HepG2 (cell line): Measurements from ENCODE around the gene DOLK. TPM values are rescaled to one million over a fixed set of nuclear protein-coding genes. Genes with fewer than 3 reads are reported as not detected.
A peak's percentile ranks its signal among the peaks of the same experiment; 100 is the strongest.

Experiments used
- ATM ChIP-seq: fragments of 450-650 bp; IDR thresholded peaks from 2 replicates; pipeline ENCODE4 v1.7.1; 2017; ENCODE audit warnings: mild to moderate bottlenecking, borderline replicate concordance
- CENPX ChIP-seq: sonication (generic); formaldehyde crosslinking; IDR thresholded peaks from 2 replicates; pipeline ENCODE4 v1.9.0; 2021; ENCODE audit warnings: mild to moderate bottlenecking, missing genetic modification reagents, moderate library complexity
- GABPA ChIP-seq, 2 experiments: IDR thresholded peaks; 2 replicates each; pipeline ENCODE4 v1.6.1; 2011 to 2016; ENCODE audit warnings: low read depth in 2 of 2, low read length in 1 of 2, missing biosample characterization in 1 of 2, missing genetic modification characterization in 1 of 2
- NR2C2 ChIP-seq: sonication (generic); formaldehyde crosslinking; IDR thresholded peaks from 2 replicates; pipeline ENCODE4 v1.4.0; 2020; ENCODE audit warnings: missing genetic modification reagents, mild to moderate bottlenecking, moderate library complexity, borderline replicate concordance
- POLR2A ChIP-seq, 2 experiments: IDR thresholded peaks; 2 replicates each; pipeline ENCODE4 v1.6.1; 2011; ENCODE audit warnings: low read depth in 2 of 2, low read length in 2 of 2, mild to moderate bottlenecking in 1 of 2, moderate library complexity in 1 of 2; ENCODE audit not compliant: insufficient read depth in 1 of 2
- SMARCE1 ChIP-seq: fragments of 450-650 bp; IDR thresholded peaks from 2 replicates; pipeline ENCODE4 v1.6.1; 2017; ENCODE audit warnings: borderline replicate concordance
- ZNF605 ChIP-seq: sonication (generic); formaldehyde crosslinking; IDR thresholded peaks from 2 replicates; pipeline ENCODE4 v1.8.0; 2022; ENCODE audit warnings: mild to moderate bottlenecking, missing genetic modification reagents
- ZNF670 ChIP-seq: sonication (generic); formaldehyde crosslinking; IDR thresholded peaks from 2 replicates; pipeline ENCODE4 v1.8.0; 2022; ENCODE audit warnings: mild to moderate bottlenecking, missing genetic modification reagents, borderline replicate concordance
- polyA plus RNA-seq, 8 experiments: library from polyadenylated mRNA; depleted of rRNA in 3 of 8; stranded (reverse) in 7 of 8; unstranded in 1 of 8; fragments of >200 nt; fragmentation: Illumina TruSeq in 4 of 8; extraction: Trizol in 4 of 8; gene quantifications; 2 replicates each; pipeline versions ENCODE4 v1.2.1 to v1.2.3, GENCODE V29; 2011 to 2016; ENCODE audit warnings: low read depth in 4 of 8, missing spikeins in 1 of 8, mixed read lengths in 1 of 8; ENCODE audit not compliant: insufficient read depth in 1 of 8
- total RNA-seq, 5 experiments: library from RNA; depleted of rRNA; stranded (reverse); fragments of >200 nt; fragmentation: Illumina TruSeq; extraction: Trizol; gene quantifications; 2 replicates each; pipeline ENCODE4 v1.2.3, GENCODE V29; 2016; ENCODE audit warnings: low read depth in 1 of 5
- TF ChIP-seq, protein P1 (sequence below): sonication (generic); formaldehyde crosslinking; IDR thresholded peaks from 2 replicates; pipeline ENCODE4 v1.8.0; 2022; ENCODE audit warnings: mild to moderate bottlenecking, missing genetic modification reagents, moderate library complexity
- TF ChIP-seq, protein P2 (sequence below): sonication (generic); formaldehyde crosslinking; conservative IDR thresholded peaks from 2 replicates; pipeline ENCODE4 v1.4.0; 2020; ENCODE audit warnings: missing genetic modification reagents
- TF ChIP-seq, protein P3 (sequence below), 2 experiments: sonication (generic) in 1 of 2; formaldehyde crosslinking in 1 of 2; IDR thresholded peaks; 2 replicates each; pipeline versions ENCODE4 v1.4.0 to v1.6.1; 2016 to 2020; ENCODE audit warnings: borderline replicate concordance in 1 of 2, low read depth in 1 of 2, mild to moderate bottlenecking in 1 of 2, missing genetic modification reagents in 1 of 2
- TF ChIP-seq, protein P4 (sequence below): sonication (generic); formaldehyde crosslinking; IDR thresholded peaks from 2 replicates; pipeline ENCODE4 v1.4.0; 2020; ENCODE audit warnings: missing genetic modification reagents, mild to moderate bottlenecking, borderline replicate concordance
- TF ChIP-seq, protein P5 (sequence below): sonication (generic); formaldehyde crosslinking; IDR thresholded peaks from 2 replicates; pipeline ENCODE4 v1.4.0; 2020; ENCODE audit warnings: missing genetic modification reagents
- TF ChIP-seq, protein P6 (sequence below): sonication (generic); formaldehyde crosslinking; IDR thresholded peaks from 2 replicates; pipeline ENCODE4 v1.4.0; 2020; ENCODE audit warnings: missing genetic modification reagents

Gene DOLK
- total and polyA plus RNA-seq, 2 of the 13 experiments (the other 11 are each of a cell fraction or from before 2014, with no cell fraction given), result 15.4 to 18.7 TPM

DNA sequence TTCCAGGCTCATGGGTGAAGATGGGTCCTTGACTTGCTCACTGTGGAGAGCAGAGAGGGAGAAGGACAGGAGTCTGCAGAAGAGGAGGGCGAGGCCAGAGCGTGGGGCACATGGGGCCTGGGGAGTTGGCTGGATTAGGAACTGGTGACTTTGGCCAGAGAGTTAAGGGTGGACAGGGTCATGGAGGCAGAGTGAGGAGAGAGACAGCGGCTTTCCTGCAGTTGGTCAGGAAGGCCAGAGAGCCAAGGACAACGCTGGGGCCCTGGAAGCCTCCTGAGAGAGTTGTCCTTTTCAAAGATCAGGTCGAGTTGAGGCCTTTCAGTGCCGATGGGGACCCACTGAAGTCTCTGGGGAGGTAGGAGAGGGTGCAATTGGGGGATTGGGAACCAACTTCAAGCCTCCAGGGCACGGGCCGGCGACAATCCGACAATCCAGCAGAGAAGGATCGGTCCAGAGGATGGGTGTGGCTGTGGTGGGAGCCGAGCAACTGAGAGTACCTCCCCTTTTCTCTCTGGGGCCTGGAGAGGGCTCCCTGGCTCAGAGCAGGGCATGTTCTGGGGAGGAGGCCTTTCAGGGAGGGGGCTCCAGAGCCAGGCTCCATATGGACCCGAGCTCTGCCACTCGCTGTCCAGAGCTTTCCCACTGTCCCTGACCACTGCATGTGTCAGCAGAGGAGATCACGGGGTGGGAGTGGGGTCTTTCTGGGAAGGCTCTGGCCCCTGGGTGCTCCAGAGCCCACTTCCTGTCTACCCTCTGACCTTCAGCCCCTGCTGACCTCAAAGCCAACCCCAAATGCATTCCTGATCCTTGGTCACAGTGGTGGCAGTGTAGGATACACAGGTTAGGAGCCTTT lies 34.1 kb downstream of the DOLK start (continued):
- TF ChIP-seq, protein P1, sequence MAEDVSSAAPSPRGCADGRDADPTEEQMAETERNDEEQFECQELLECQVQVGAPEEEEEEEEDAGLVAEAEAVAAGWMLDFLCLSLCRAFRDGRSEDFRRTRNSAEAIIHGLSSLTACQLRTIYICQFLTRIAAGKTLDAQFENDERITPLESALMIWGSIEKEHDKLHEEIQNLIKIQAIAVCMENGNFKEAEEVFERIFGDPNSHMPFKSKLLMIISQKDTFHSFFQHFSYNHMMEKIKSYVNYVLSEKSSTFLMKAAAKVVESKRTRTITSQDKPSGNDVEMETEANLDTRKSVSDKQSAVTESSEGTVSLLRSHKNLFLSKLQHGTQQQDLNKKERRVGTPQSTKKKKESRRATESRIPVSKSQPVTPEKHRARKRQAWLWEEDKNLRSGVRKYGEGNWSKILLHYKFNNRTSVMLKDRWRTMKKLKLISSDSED (CRISPR knock-in tag), result no peak
- TF ChIP-seq, protein P2, sequence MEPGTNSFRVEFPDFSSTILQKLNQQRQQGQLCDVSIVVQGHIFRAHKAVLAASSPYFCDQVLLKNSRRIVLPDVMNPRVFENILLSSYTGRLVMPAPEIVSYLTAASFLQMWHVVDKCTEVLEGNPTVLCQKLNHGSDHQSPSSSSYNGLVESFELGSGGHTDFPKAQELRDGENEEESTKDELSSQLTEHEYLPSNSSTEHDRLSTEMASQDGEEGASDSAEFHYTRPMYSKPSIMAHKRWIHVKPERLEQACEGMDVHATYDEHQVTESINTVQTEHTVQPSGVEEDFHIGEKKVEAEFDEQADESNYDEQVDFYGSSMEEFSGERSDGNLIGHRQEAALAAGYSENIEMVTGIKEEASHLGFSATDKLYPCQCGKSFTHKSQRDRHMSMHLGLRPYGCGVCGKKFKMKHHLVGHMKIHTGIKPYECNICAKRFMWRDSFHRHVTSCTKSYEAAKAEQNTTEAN, result no peak
- TF ChIP-seq, protein P3, sequence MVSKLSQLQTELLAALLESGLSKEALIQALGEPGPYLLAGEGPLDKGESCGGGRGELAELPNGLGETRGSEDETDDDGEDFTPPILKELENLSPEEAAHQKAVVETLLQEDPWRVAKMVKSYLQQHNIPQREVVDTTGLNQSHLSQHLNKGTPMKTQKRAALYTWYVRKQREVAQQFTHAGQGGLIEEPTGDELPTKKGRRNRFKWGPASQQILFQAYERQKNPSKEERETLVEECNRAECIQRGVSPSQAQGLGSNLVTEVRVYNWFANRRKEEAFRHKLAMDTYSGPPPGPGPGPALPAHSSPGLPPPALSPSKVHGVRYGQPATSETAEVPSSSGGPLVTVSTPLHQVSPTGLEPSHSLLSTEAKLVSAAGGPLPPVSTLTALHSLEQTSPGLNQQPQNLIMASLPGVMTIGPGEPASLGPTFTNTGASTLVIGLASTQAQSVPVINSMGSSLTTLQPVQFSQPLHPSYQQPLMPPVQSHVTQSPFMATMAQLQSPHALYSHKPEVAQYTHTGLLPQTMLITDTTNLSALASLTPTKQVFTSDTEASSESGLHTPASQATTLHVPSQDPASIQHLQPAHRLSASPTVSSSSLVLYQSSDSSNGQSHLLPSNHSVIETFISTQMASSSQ (IDR thresholded peaks at IDR 0.05; ENCODE audit: low read depth), result no peak
- TF ChIP-seq, protein P3 (CRISPR knock-in tag; IDR thresholded peaks at IDR 0.05; ENCODE audit: borderline replicate concordance), result no peak
- TF ChIP-seq, protein P4, sequence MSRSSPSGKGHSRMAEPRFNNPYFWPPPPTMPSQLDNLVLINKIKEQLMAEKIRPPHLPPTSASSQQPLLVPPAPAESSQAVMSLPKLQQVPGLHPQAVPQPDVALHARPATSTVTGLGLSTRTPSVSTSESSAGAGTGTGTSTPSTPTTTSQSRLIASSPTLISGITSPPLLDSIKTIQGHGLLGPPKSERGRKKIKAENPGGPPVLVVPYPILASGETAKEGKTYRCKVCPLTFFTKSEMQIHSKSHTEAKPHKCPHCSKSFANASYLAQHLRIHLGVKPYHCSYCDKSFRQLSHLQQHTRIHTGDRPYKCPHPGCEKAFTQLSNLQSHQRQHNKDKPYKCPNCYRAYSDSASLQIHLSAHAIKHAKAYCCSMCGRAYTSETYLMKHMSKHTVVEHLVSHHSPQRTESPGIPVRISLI (CRISPR knock-in tag), result no peak
- TF ChIP-seq CENPX (no peak), POLR2A (IDR thresholded peaks at IDR 0.05; ENCODE audit: insufficient read depth in 1 of 2, low read depth in 2 of 2, low read length in 2 of 2) (no peak), GABPA (IDR thresholded peaks at IDR 0.05; ENCODE audit: low read depth, low read length) (no peak), GABPA (CRISPR knock-in tag; IDR thresholded peaks at IDR 0.05; ENCODE audit: low read depth) (peak; percentile 49; the same call in 1 of the 2 replicates), ATM (no peak), SMARCE1 (no peak), NR2C2 (CRISPR knock-in tag) (peak; percentile 83), ZNF605 (peak; percentile 59; the same call in 1 of the 2 replicates), ZNF670 (no peak)
- TF ChIP-seq, protein P5, sequence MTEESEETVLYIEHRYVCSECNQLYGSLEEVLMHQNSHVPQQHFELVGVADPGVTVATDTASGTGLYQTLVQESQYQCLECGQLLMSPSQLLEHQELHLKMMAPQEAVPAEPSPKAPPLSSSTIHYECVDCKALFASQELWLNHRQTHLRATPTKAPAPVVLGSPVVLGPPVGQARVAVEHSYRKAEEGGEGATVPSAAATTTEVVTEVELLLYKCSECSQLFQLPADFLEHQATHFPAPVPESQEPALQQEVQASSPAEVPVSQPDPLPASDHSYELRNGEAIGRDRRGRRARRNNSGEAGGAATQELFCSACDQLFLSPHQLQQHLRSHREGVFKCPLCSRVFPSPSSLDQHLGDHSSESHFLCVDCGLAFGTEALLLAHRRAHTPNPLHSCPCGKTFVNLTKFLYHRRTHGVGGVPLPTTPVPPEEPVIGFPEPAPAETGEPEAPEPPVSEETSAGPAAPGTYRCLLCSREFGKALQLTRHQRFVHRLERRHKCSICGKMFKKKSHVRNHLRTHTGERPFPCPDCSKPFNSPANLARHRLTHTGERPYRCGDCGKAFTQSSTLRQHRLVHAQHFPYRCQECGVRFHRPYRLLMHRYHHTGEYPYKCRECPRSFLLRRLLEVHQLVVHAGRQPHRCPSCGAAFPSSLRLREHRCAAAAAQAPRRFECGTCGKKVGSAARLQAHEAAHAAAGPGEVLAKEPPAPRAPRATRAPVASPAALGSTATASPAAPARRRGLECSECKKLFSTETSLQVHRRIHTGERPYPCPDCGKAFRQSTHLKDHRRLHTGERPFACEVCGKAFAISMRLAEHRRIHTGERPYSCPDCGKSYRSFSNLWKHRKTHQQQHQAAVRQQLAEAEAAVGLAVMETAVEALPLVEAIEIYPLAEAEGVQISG, result no peak
- TF ChIP-seq, protein P6, sequence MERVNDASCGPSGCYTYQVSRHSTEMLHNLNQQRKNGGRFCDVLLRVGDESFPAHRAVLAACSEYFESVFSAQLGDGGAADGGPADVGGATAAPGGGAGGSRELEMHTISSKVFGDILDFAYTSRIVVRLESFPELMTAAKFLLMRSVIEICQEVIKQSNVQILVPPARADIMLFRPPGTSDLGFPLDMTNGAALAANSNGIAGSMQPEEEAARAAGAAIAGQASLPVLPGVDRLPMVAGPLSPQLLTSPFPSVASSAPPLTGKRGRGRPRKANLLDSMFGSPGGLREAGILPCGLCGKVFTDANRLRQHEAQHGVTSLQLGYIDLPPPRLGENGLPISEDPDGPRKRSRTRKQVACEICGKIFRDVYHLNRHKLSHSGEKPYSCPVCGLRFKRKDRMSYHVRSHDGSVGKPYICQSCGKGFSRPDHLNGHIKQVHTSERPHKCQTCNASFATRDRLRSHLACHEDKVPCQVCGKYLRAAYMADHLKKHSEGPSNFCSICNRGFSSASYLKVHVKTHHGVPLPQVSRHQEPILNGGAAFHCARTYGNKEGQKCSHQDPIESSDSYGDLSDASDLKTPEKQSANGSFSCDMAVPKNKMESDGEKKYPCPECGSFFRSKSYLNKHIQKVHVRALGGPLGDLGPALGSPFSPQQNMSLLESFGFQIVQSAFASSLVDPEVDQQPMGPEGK, result peak; percentile 61
